ACC112 (cell line): ENCODE measurements around the gene DIP2A.

Experiments
- H2AFZ ChIP-seq: fragments of 200-600 bp; sonication (generic); one replicate; pipeline ENCODE4 v1.6.0; 2017; ENCODE audit warnings: antibody characterized with exemption, low read length; ENCODE audit not compliant: unreplicated experiment
- H3K27ac ChIP-seq: fragments of 200-600 bp; sonication (generic); 2 replicates; pipeline ENCODE4 v1.5.1; 2014; ENCODE audit warnings: low read depth, mild to moderate bottlenecking, antibody characterized with exemption, low read length, moderate library complexity
- H3K27me3 ChIP-seq: fragments of 200-600 bp; sonication (generic); 2 replicates; pipeline ENCODE4 v1.6.1; 2014; ENCODE audit warnings: mild to moderate bottlenecking, antibody characterized with exemption, low read length, moderate library complexity, mixed read lengths; ENCODE audit not compliant: insufficient read depth
- H3K36me3 ChIP-seq: fragments of 200-600 bp; sonication (generic); 2 replicates; pipeline ENCODE4 v1.6.1; 2016; ENCODE audit warnings: mild to moderate bottlenecking, antibody characterized with exemption, low read length, moderate library complexity, mixed read lengths; ENCODE audit not compliant: insufficient read depth
- H3K4me1 ChIP-seq: fragments of 200-600 bp; sonication (generic); one replicate; pipeline ENCODE4 v1.6.1; 2016; ENCODE audit warnings: low read length, mixed read lengths; ENCODE audit not compliant: insufficient read depth, unreplicated experiment, control insufficient read depth
- H3K4me3 ChIP-seq: fragments of 200-600 bp; sonication (generic); 2 replicates; pipeline ENCODE4 v1.5.1; 2014; ENCODE audit warnings: mild to moderate bottlenecking, low read depth, low read length
- H3K79me2 ChIP-seq: fragments of 200-600 bp; sonication (generic); one replicate; pipeline ENCODE4 v1.6.0; 2016; ENCODE audit warnings: low read length; ENCODE audit not compliant: control insufficient read depth, unreplicated experiment, insufficient read depth

The DIP2A gene

DNA sequence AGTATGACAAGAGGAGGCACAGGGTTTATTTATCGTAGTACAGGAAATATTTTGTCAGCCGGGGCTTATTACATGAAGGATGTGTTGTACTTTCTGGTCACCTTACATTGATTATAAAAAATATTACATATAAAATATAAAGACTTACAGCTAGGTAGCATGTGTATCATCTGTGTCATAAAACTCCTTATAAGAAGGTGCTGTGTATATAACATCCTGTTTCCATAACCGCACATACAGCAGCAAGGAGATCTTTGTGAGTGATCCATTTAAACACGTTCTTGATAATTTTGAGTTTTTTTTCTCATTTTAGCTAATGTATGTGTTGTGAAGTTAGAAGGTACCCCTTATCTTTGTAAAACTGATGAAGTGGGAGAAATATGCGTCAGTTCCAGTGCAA is 86.1 kb downstream of the DIP2A start:
- Histone ChIP-seq H3K27me3 (no peaks in the 10 kb centered on the region), H3K79me2 (no peaks in the 10 kb centered on the region), H2AFZ (no peak overlapping the region), H3K4me1 (no peaks in the 10 kb centered on the region), H3K4me3 (no peak overlapping the region), H3K36me3 (peaks cover 14% of the 10 kb centered on the region), H3K27ac (no peak overlapping the region)

DNA sequence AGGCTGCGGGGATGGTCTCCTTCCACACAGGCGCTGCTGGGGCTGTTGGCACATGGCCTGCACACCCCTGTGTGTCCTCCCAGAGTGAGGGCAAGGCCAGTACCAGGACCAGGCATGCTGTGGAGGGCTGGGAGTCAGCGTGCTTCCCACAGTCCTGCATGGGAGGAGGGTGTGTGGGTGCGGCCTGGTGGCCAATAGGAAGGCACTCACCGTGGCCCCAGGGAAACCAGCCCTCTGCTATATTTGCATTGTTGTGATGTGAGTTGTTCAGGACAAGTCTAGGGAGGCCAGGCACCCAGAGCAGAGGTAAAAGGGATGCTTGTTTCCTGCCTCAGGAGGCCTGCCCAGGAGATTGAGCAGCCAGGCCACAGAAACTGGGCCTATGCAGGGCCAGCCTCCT is 86.7 kb downstream of the DIP2A start:
- Histone ChIP-seq H3K36me3 (peaks cover 14% of the 10 kb centered on the region), H3K4me3 (no peak overlapping the region)

DNA sequence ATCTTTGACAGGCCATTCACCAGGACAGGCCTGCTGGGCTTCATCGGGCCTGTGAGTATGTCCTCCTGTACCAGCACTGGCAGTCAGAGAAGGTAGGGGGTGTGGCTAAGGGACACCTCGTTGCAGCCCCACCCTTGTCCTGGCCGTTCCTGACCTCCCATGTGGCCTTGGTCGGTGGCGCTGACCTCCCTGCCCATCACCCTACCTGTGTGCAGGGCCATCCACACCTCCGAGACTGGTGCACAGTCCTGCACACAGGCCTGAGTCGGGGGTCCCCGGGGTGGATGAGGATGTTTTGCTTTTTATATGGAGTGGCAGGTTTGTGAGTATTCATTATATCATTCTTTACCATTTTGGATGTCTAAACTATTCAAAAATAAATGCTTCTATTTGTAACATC is 87.2 kb downstream of the DIP2A start:
- Histone ChIP-seq H3K27ac (no peak overlapping the region), H3K4me1 (no peaks in the 10 kb centered on the region), H3K27me3 (no peaks in the 10 kb centered on the region), H3K4me3 (no peak overlapping the region), H3K79me2 (no peaks in the 10 kb centered on the region), H3K36me3 (peaks cover 14% of the 10 kb centered on the region), H2AFZ (no peak overlapping the region)

More for the DNA sequence above, 86.7 kb downstream of the DIP2A start:
- Histone ChIP-seq H2AFZ (no peak overlapping the region), H3K4me1 (no peaks in the 10 kb centered on the region), H3K79me2 (no peaks in the 10 kb centered on the region), H3K27me3 (no peaks in the 10 kb centered on the region), H3K27ac (no peak overlapping the region)

DNA sequence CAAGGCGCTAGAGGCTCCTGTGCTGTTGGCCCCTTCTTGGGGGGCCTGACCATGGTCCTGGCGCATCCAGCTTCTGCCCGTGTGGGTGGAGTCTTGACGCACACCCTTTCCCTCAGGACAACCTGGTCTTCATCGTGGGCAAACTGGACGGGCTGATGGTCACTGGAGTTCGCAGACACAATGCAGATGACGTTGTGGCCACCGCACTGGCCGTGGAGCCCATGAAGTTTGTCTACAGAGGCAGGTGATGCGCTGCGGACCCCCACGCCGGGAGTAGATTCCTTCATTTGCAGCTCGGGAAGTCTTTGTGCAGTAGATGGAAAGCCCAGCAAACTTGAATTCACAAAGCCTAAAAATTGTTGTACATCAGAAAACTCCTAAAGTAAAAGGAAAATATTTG is 88.1 kb downstream of the DIP2A start:
- Histone ChIP-seq H3K79me2 (no peaks in the 10 kb centered on the region), H3K27me3 (no peaks in the 10 kb centered on the region), H3K4me3 (no peak overlapping the region), H3K27ac (no peak overlapping the region), H3K4me1 (no peaks in the 10 kb centered on the region), H2AFZ (no peak overlapping the region), H3K36me3 (peaks cover 11% of the 10 kb centered on the region)

DNA sequence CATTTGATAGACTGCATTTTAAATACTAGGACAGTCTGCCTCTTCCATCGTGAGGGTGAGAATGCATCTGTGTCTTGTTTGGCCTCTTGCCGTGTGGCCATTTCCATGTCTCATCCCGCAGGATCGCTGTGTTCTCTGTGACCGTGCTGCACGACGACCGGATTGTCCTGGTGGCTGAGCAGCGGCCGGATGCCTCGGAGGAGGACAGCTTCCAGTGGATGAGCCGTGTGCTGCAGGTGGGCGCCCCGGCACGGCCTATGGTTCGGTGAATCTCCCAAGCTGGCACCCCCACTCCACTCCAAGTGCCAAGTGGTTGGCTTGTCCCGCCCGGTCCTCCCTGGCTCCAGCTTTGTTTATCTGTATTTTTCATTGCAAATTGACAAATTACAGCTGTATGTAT is 91.0 kb downstream of the DIP2A start:
- Histone ChIP-seq H3K27me3 (no peaks in the 10 kb centered on the region), H2AFZ (no peak overlapping the region), H3K4me3 (no peak overlapping the region), H3K4me1 (no peaks in the 10 kb centered on the region), H3K27ac (no peak overlapping the region), H3K79me2 (no peaks in the 10 kb centered on the region), H3K36me3 (peaks cover 11% of the 10 kb centered on the region)

DNA sequence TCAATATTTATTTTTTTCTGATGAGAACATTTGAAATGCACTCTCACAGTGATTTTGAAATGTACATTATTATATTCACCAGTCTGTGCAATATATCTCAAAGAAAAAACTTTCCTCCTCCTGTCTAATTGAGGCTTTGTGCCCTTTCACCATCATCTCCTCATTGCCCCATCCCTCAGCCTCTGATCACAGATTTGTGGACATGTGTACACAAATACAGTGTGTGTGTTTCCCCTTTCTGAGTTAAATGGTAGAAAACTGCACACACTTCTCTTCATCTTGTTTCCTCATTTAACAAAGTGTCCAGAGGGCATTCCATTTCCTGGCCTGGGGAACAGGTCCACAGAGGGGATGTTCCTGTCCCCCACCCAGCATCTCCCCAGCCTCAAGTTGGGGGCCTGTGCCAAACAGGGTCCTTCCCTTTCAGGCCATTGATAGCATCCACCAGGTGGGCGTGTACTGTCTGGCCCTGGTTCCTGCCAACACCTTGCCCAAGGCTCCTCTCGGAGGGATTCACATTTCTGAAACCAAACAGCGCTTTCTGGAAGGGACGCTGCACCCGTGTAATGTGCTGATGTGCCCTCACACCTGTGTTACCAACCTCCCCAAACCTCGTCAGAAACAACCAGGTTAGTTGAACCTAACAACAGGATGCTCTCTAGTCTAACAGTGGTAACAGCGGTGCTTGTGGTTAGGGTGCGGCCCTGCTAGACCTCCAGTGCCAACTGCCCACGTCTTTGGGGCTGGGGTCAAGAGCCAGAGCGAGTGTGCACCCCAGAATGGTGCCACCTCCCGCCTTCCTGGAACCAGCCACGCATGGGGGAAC is 91.6 kb downstream of the DIP2A start:
- Histone ChIP-seq H3K36me3 (peaks cover 11% of the 10 kb centered on the region), H3K27ac (no peak overlapping the region)

DNA sequence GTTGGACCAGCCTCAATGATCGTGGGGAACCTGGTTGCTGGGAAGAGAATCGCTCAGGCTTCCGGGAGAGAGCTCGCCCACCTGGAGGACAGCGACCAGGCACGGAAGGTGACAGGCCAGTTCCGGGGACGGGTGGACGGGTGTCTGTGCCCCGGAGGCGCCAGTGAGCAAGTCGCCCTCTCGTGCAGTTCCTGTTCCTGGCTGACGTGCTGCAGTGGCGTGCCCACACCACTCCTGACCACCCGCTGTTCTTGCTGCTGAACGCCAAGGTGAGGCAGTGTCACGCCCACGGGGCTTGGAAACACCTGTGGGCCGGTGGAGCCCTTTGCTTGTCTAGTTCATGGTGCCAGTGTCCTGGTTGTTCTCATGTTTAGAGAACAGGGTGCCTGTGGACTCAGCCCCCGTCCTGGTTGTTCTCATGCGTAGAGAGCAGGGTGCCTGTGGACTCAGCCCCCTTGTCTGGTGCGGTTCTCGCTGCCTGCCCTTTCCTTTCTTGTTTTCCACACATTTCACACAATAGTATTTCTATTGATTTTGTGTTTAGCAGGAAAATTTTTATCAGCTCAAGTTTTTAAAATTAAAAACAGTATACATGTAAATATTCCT is 93.0 kb downstream of the DIP2A start:
- peaks cover 11% of the 10 kb centered on the region for H3K36me3 ChIP-seq
- no peak overlapping the region for H2AFZ ChIP-seq
- no peak overlapping the region for H3K4me3 ChIP-seq
- no peak overlapping the region for H3K27ac ChIP-seq
- H3K4me1 ChIP-seq = no peaks in the 10 kb centered on the region
- H3K27me3 ChIP-seq = no peaks in the 10 kb centered on the region
- H3K79me2 ChIP-seq = no peaks in the 10 kb centered on the region

More for the DNA sequence above, 91.6 kb downstream of the DIP2A start:
- Histone ChIP-seq H3K79me2 (no peaks in the 10 kb centered on the region), H3K27me3 (no peaks in the 10 kb centered on the region), H3K4me3 (no peak overlapping the region), H2AFZ (no peak overlapping the region), H3K4me1 (no peaks in the 10 kb centered on the region)

DNA sequence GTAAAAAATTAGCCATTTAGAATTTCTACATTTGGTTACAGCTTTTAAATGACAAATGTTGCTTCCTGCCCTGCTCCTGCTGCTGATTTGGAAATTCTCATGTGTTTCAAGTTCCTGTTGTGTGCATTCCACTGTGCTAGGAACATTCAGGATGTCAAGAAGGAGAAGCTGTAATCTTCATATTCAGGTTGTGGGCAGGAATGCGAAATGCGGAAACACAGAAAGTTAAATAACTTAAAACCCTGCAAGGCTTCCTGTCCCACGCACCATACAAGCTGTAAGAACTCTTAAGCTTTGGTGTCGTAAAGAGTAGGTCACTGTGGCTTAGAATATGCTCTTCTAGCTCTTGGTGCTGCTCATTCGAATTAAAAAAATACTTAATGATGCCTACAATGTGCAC is 93.6 kb downstream of the DIP2A start:
- Histone ChIP-seq H3K79me2 (no peaks in the 10 kb centered on the region), H3K4me1 (no peaks in the 10 kb centered on the region), H2AFZ (no peak overlapping the region), H3K36me3 (peaks cover 13% of the 10 kb centered on the region), H3K27me3 (no peaks in the 10 kb centered on the region), H3K27ac (no peak overlapping the region), H3K4me3 (no peak overlapping the region)

DNA sequence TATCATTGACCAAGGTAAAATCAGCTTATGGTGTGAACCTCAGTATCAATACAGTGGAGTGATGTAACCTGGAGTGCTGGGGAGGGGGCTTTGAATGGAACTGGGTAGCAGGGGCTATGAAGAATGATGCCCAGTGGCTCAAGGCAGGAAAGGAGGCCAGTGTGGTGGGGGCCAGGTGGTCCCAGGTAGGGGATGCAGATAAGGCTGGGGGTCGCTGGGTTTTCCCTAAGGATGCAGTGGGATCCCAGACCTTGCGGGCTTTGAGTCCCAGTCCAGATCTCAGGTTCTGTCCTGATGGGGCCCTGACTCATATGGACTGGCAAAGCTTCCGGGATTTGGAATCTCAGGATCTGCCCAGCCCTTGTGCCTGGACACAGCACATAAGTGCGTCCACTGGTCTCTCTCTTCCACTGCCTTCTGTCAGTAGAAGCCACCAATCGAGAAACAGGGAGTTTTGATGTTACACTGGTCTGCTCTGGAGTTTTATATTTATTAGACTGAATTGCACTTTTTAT is 94.2 kb downstream of the DIP2A start:
- Histone ChIP-seq H3K36me3 (peaks cover 13% of the 10 kb centered on the region), H3K27me3 (no peaks in the 10 kb centered on the region), H3K4me3 (no peak overlapping the region), H3K27ac (no peak overlapping the region), H3K79me2 (no peaks in the 10 kb centered on the region), H3K4me1 (no peaks in the 10 kb centered on the region), H2AFZ (no peak overlapping the region)

DNA sequence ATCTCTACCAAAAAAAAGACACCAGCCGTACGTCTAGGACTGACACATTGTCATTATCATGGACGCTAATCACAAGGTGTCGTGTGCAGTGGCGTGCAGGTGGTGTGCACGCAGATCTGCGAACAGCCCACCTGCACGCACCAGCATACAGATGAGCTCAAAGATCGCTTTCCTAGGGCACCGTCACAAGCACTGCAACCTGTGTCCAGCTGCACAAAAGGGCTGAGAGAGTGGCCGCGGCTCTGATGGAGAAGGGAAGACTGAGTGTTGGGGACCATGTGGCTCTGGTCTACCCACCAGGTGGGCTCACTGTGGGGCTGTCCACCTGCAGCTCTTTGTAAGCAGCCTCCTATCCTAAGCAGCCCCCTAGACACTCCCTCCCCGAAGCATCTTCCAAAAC is 95.3 kb downstream of the DIP2A start:
- Histone ChIP-seq H3K4me3 (no peak overlapping the region), H3K36me3 (peaks cover 5% of the 10 kb centered on the region)

More for the DNA sequence above, 95.3 kb downstream of the DIP2A start:
- Histone ChIP-seq H3K79me2 (no peaks in the 10 kb centered on the region), H3K27me3 (no peaks in the 10 kb centered on the region), H3K4me1 (no peaks in the 10 kb centered on the region), H2AFZ (no peak overlapping the region), H3K27ac (no peak overlapping the region)
